HEK293 (cell line): ENCODE data around the gene RPL36.

Experiments
- CTCF ChIA-PET: fragments of 350-600 bp; formaldehyde crosslinking; extraction: SDS; loops from one replicate; lab custom pipeline; 2021; ENCODE audit warnings: antibody characterized with exemption; lab: Yijun Ruan, JAX
- POLR2A ChIA-PET: fragments of 300-600 bp; formaldehyde crosslinking; extraction: SDS; loops from one replicate; lab custom pipeline; 2020; ENCODE audit warnings: antibody characterized with exemption, inconsistent platforms; lab: Yijun Ruan, JAX
- H3K27ac ChIP-seq: fragments of 200-500 bp; sonication (Bioruptor generic); 2 replicates; pipeline ENCODE4 v1.5.1; 2014; ENCODE audit warnings: low read depth, low read length, control low read depth, inconsistent platforms; ENCODE audit errors: extremely low read depth
- H3K36me3 ChIP-seq, 2 experiments: fragments of 200-500 bp in 1 of 2; sonication (Bioruptor generic) in 1 of 2; 1 replicate in 1 of 2; 2 replicates in 1 of 2; pipeline ENCODE4 v1.5.1; 2014 to 2017; ENCODE audit warnings: inconsistent platforms in 2 of 2, low read length in 2 of 2; ENCODE audit not compliant: control insufficient read depth in 2 of 2, insufficient read depth in 1 of 2
- H3K4me1 ChIP-seq: fragments of 200-500 bp; sonication (Bioruptor generic); 2 replicates; pipeline ENCODE4 v1.5.1; 2014; ENCODE audit warnings: mild to moderate bottlenecking, low read length, inconsistent platforms; ENCODE audit not compliant: control insufficient read depth, insufficient read depth
- H3K4me3 ChIP-seq: 2 replicates; pipeline ENCODE4 v1.5.1; 2011; ENCODE audit warnings: low read depth, mild to moderate bottlenecking, control low read depth, low read length, moderate library complexity
- H3K9me3 ChIP-seq: fragments of 200-500 bp; sonication (Bioruptor generic); 2 replicates; pipeline ENCODE4 v1.5.1; 2014; ENCODE audit warnings: low read depth, low read length, inconsistent platforms; ENCODE audit not compliant: control insufficient read depth, insufficient read depth
- AEBP2 ChIP-seq: fragments of 450-650 bp; formaldehyde crosslinking; IDR thresholded peaks from 2 replicates; pipeline ENCODE4 v1.5.1; 2016; ENCODE audit warnings: missing biosample characterization, missing genetic modification characterization, borderline replicate concordance
- GFI1B ChIP-seq: fragments of 450-650 bp; formaldehyde crosslinking; IDR thresholded peaks from 2 replicates; pipeline ENCODE4 v1.5.1; 2016; ENCODE audit warnings: missing biosample characterization, missing genetic modification characterization
- PRDM6 ChIP-seq: fragments of 450-650 bp; formaldehyde crosslinking; IDR thresholded peaks from 2 replicates; pipeline ENCODE4 v1.5.1; 2017; ENCODE audit warnings: missing biosample characterization, missing genetic modification characterization
- SCRT2 ChIP-seq: fragments of 450-650 bp; formaldehyde crosslinking; IDR thresholded peaks from 2 replicates; pipeline ENCODE4 v1.5.1; 2016; ENCODE audit warnings: missing biosample characterization, missing genetic modification characterization
- YY1 ChIP-seq: fragments of 450-650 bp; formaldehyde crosslinking; IDR thresholded peaks from 2 replicates; pipeline ENCODE4 v1.5.1; 2018; ENCODE audit warnings: missing biosample characterization, missing genetic modification characterization
- YY2 ChIP-seq: fragments of 450-650 bp; formaldehyde crosslinking; IDR thresholded peaks from 2 replicates; pipeline ENCODE4 v1.5.1; 2016; ENCODE audit warnings: missing biosample characterization, missing genetic modification characterization
- ZFP69B ChIP-seq: fragments of 450-650 bp; formaldehyde crosslinking; IDR thresholded peaks from 2 replicates; pipeline ENCODE4 v1.5.1; 2016; ENCODE audit warnings: missing biosample characterization, missing genetic modification characterization
- ZNF202 ChIP-seq: fragments of 450-650 bp; formaldehyde crosslinking; IDR thresholded peaks from 2 replicates; pipeline ENCODE4 v1.5.1; 2016; ENCODE audit warnings: missing biosample characterization, missing genetic modification characterization, borderline replicate concordance
- ZNF239 ChIP-seq: fragments of 450-650 bp; formaldehyde crosslinking; IDR thresholded peaks from 2 replicates; pipeline ENCODE4 v1.5.1; 2016; ENCODE audit warnings: missing biosample characterization, missing genetic modification characterization
- ZNF266 ChIP-seq: fragments of 450-650 bp; formaldehyde crosslinking; IDR thresholded peaks from 2 replicates; pipeline ENCODE4 v1.5.1; 2016; ENCODE audit warnings: missing biosample characterization, missing genetic modification characterization, low read depth
- ZNF514 ChIP-seq: fragments of 450-650 bp; formaldehyde crosslinking; IDR thresholded peaks from 2 replicates; pipeline ENCODE4 v1.5.1; 2016; ENCODE audit warnings: missing biosample characterization, missing genetic modification characterization
- ZNF530 ChIP-seq: fragments of 450-650 bp; formaldehyde crosslinking; IDR thresholded peaks from 2 replicates; pipeline ENCODE4 v1.5.1; 2016; ENCODE audit warnings: low read depth, missing biosample characterization, missing genetic modification characterization
- ZNF585B ChIP-seq: fragments of 450-650 bp; formaldehyde crosslinking; IDR thresholded peaks from 2 replicates; pipeline ENCODE4 v1.5.1; 2016; ENCODE audit warnings: missing biosample characterization, missing genetic modification characterization
- ZNF600 ChIP-seq: fragments of 450-650 bp; formaldehyde crosslinking; IDR thresholded peaks from 2 replicates; pipeline ENCODE4 v1.5.1; 2016; ENCODE audit warnings: missing biosample characterization, missing genetic modification characterization
- ZNF664 ChIP-seq: fragments of 450-650 bp; formaldehyde crosslinking; IDR thresholded peaks from 2 replicates; pipeline ENCODE4 v1.5.1; 2016; ENCODE audit warnings: missing biosample characterization, missing genetic modification characterization
- TF ChIP-seq, protein P1 (sequence below): fragments of 450-650 bp; formaldehyde crosslinking; IDR thresholded peaks from 2 replicates; pipeline ENCODE4 v1.5.1; 2016; ENCODE audit warnings: missing biosample characterization, missing genetic modification characterization
- TF ChIP-seq, protein P2 (sequence below): fragments of 450-650 bp; formaldehyde crosslinking; IDR thresholded peaks from 2 replicates; pipeline ENCODE4 v1.5.1; 2016; ENCODE audit warnings: missing biosample characterization, missing genetic modification characterization
- TF ChIP-seq, protein P3 (sequence below): fragments of 450-650 bp; formaldehyde crosslinking; IDR thresholded peaks from 2 replicates; pipeline ENCODE4 v1.5.1; 2016; ENCODE audit warnings: missing biosample characterization, missing genetic modification characterization

RPL36 gene

DNA sequence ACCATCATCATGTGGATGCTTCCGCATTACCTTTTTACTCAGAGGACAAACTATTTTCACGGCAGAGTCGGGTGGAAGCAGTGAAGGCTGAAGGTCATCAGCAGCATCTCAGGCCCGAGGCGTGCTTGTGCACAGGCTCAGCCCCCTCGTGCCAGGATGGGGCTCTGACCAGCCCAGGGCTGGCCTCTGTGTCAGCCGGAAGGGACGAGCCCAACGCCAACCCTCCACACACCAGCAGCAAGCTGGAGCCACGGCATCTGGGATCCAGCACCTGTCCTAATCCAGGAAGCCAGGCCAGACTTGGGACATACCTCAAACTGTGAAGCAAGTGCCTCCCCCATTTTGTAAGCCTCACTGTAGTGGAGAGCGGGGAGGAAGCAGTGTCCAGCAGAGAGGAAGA is 20.9 kb upstream of the RPL36 start:
- H3K36me3 ChIP-seq: peaks cover 22 to 68% of the 10 kb centered on the region in 2 experiments
- TF ChIP-seq ZNF202 (tag by site-specific recombination) (no peak), ZNF600 (tag by site-specific recombination) (peak; percentile 31)
- CTCF ChIA-PET: interaction anchor here (1.6 kb wide), 1 partner anchor 20 kb away, joined by 3 read pairs; no protein-coding TSS in a partner anchor

DNA sequence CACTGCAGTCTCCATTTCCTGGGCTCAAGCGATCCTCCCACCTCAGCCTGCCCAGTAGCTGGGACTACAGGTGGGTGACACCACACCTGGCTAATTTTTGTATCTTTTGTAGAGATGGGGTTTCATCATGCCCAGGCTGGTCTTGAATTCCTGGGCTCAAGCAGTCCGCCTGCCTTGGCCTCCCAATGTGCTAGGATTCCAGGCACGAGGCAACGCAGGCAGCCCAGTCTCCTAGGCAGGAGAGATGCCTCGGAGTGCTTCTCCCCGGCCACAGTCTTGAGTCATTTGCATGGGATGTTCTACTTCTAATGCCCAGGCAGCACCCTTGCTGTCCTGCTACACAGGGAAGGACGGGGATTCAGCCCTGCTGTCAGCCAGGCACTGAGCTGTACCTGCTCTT is 18.5 kb upstream of the RPL36 start:
- CTCF ChIA-PET: no interaction called here
- POLR2A ChIA-PET: interaction anchor here (1.6 kb wide), 1 partner anchor 49 kb away, joined by 4 read pairs; the partner anchor contains the start of genes SAFB and SAFB2
- peaks cover 14 to 44% of the 10 kb centered on the region in 2 experiments for H3K36me3 ChIP-seq

More for the DNA sequence above, 20.9 kb upstream of the RPL36 start:
- H3K9me3 ChIP-seq: no peaks in the 10 kb centered on the region
- no peak overlapping the region for H3K27ac ChIP-seq
- POLR2A ChIA-PET: interaction anchor here (1.2 kb wide), 1 partner anchor 47 kb away, joined by 3 read pairs; the partner anchor contains the start of genes SAFB and SAFB2
- no peaks in the 10 kb centered on the region for H3K4me1 ChIP-seq
- H3K4me3 ChIP-seq: no peak overlapping the region

GRCh38 chr19:5672708-5673459 is 17.2 kb upstream of the RPL36 start:
- CTCF ChIA-PET: no interaction called here

More for the DNA sequence above, 18.5 kb upstream of the RPL36 start:
- no peak overlapping the region for H3K27ac ChIP-seq
- no peaks in the 10 kb centered on the region for H3K9me3 ChIP-seq
- 0 out of 2 replicates have a peak, but pooled peaks have one; percentile 41 for TF ChIP-seq SCRT2 (tag by site-specific recombination)
- no peak for TF ChIP-seq ZNF585B
- no peaks in the 10 kb centered on the region for H3K4me1 ChIP-seq
- no peak overlapping the region for H3K4me3 ChIP-seq

More at GRCh38 chr19:5672708-5673459, 17.2 kb upstream of the RPL36 start:
- Histone ChIP-seq H3K27ac (no peak overlapping the region), H3K4me1 (no peaks in the 10 kb centered on the region), H3K9me3 (no peaks in the 10 kb centered on the region), H3K4me3 (no peak overlapping the region), H3K36me3 (peaks cover 9 to 34% of the 10 kb centered on the region in 2 experiments; a peak in 2 of 3 replicates)
- POLR2A ChIA-PET: no interaction called here
- no peak for TF ChIP-seq ZNF239 (tag by site-specific recombination)
- 0 out of 2 replicates have a peak, but pooled peaks have one; percentile 24 for TF ChIP-seq ZNF664 (tag by site-specific recombination)
- TF ChIP-seq, protein P1, sequence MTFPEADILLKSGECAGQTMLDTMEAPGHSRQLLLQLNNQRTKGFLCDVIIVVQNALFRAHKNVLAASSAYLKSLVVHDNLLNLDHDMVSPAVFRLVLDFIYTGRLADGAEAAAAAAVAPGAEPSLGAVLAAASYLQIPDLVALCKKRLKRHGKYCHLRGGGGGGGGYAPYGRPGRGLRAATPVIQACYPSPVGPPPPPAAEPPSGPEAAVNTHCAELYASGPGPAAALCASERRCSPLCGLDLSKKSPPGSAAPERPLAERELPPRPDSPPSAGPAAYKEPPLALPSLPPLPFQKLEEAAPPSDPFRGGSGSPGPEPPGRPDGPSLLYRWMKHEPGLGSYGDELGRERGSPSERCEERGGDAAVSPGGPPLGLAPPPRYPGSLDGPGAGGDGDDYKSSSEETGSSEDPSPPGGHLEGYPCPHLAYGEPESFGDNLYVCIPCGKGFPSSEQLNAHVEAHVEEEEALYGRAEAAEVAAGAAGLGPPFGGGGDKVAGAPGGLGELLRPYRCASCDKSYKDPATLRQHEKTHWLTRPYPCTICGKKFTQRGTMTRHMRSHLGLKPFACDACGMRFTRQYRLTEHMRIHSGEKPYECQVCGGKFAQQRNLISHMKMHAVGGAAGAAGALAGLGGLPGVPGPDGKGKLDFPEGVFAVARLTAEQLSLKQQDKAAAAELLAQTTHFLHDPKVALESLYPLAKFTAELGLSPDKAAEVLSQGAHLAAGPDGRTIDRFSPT (tag by site-specific recombination): no peak
- no peak for TF ChIP-seq PRDM6 (tag by site-specific recombination)
- no peak for TF ChIP-seq AEBP2 (tag by site-specific recombination)
- TF ChIP-seq, protein P2, sequence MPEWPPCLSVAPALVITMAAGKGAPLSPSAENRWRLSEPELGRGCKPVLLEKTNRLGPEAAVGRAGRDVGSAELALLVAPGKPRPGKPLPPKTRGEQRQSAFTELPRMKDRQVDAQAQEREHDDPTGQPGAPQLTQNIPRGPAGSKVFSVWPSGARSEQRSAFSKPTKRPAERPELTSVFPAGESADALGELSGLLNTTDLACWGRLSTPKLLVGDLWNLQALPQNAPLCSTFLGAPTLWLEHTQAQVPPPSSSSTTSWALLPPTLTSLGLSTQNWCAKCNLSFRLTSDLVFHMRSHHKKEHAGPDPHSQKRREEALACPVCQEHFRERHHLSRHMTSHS: no peak
- TF ChIP-seq ZFP69B: no peak
- TF ChIP-seq YY1 (tag by site-specific recombination): no peak
- no peak for TF ChIP-seq ZNF530 (tag by site-specific recombination)
- TF ChIP-seq ZNF266 (tag by site-specific recombination): no peak
- TF ChIP-seq ZNF514 (tag by site-specific recombination): no peak
- TF ChIP-seq, protein P3, sequence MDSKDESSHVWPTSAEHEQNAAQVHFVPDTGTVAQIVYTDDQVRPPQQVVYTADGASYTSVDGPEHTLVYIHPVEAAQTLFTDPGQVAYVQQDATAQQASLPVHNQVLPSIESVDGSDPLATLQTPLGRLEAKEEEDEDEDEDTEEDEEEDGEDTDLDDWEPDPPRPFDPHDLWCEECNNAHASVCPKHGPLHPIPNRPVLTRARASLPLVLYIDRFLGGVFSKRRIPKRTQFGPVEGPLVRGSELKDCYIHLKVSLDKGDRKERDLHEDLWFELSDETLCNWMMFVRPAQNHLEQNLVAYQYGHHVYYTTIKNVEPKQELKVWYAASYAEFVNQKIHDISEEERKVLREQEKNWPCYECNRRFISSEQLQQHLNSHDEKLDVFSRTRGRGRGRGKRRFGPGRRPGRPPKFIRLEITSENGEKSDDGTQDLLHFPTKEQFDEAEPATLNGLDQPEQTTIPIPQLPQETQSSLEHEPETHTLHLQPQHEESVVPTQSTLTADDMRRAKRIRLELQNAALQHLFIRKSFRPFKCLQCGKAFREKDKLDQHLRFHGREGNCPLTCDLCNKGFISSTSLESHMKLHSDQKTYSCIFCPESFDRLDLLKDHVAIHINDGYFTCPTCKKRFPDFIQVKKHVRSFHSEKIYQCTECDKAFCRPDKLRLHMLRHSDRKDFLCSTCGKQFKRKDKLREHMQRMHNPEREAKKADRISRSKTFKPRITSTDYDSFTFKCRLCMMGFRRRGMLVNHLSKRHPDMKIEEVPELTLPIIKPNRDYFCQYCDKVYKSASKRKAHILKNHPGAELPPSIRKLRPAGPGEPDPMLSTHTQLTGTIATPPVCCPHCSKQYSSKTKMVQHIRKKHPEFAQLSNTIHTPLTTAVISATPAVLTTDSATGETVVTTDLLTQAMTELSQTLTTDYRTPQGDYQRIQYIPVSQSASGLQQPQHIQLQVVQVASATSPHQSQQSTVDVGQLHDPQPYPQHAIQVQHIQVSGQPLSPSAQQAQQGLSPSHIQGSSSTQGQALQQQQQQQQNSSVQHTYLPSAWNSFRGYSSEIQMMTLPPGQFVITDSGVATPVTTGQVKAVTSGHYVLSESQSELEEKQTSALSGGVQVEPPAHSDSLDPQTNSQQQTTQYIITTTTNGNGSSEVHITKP (tag by site-specific recombination): peak; percentile 49; the same call in 1 of the 2 replicates
- no peak for TF ChIP-seq GFI1B (tag by site-specific recombination)
- no peak for TF ChIP-seq YY2 (tag by site-specific recombination)
